ENCODE measurements around the gene PBX4.

GRCh38 chr19:19533841-19534240 is 84.6 kb downstream of the PBX4 start:
- TF ChIP-seq POLR2A (IDR thresholded peaks at IDR 0.05), result no peak
- TF ChIP-seq, protein P1, sequence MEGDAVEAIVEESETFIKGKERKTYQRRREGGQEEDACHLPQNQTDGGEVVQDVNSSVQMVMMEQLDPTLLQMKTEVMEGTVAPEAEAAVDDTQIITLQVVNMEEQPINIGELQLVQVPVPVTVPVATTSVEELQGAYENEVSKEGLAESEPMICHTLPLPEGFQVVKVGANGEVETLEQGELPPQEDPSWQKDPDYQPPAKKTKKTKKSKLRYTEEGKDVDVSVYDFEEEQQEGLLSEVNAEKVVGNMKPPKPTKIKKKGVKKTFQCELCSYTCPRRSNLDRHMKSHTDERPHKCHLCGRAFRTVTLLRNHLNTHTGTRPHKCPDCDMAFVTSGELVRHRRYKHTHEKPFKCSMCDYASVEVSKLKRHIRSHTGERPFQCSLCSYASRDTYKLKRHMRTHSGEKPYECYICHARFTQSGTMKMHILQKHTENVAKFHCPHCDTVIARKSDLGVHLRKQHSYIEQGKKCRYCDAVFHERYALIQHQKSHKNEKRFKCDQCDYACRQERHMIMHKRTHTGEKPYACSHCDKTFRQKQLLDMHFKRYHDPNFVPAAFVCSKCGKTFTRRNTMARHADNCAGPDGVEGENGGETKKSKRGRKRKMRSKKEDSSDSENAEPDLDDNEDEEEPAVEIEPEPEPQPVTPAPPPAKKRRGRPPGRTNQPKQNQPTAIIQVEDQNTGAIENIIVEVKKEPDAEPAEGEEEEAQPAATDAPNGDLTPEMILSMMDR (IDR thresholded peaks at IDR 0.05), result no peak
